T-helper 1 cell treated with Interleukin-12 subunit alpha and Interleukin-12 subunit beta and Interleukin-4 antibody, amounts not matched to agents 30 μg/mL and 1 μg/mL, for 36 hours (primary cell): ENCODE data around the gene ADAMTS14.

Experiments
- H3K27ac Mint-ChIP-seq: one replicate; pipeline ENCODE4 v1.8.0; 2021; ENCODE audit warnings: mild to moderate bottlenecking, mixed read lengths
- H3K27me3 Mint-ChIP-seq: one replicate; pipeline ENCODE4 v1.8.0; 2021; ENCODE audit warnings: low read depth, mixed read lengths
- H3K36me3 Mint-ChIP-seq: one replicate; pipeline ENCODE4 v1.8.0; 2021; ENCODE audit warnings: low read depth, mixed read lengths
- H3K4me1 Mint-ChIP-seq: one replicate; pipeline ENCODE4 v1.8.0; 2021; ENCODE audit warnings: low read depth, mixed read lengths
- H3K4me3 Mint-ChIP-seq: one replicate; pipeline ENCODE4 v1.8.0; 2021; ENCODE audit warnings: mild to moderate bottlenecking, moderate library complexity, mixed read lengths
- H3K9me3 Mint-ChIP-seq: one replicate; pipeline ENCODE4 v1.8.0; 2021; ENCODE audit warnings: mixed read lengths

The ADAMTS14 gene

DNA sequence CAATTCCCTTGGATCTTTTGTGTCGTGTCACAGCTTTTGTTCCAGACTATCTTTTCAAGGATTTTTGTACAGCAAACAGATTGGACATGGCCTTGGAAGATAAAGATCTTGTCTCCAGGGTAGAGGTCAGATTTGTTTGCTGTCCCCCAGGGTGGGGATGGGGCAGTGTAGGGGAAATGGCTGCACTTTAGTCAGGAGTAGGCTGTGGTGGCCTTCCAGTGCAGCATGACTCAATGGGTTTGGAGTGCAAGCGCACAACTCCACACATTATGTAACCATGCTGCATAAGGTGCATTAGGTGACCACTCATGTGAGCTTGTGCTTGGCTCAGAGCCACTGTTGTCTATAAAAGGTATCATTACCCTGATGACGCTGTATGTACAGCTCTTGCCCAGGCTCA lies 23.9 kb upstream of the ADAMTS14 start:
- no peaks in the 10 kb centered on the region for H3K27me3 Mint-ChIP-seq

DNA sequence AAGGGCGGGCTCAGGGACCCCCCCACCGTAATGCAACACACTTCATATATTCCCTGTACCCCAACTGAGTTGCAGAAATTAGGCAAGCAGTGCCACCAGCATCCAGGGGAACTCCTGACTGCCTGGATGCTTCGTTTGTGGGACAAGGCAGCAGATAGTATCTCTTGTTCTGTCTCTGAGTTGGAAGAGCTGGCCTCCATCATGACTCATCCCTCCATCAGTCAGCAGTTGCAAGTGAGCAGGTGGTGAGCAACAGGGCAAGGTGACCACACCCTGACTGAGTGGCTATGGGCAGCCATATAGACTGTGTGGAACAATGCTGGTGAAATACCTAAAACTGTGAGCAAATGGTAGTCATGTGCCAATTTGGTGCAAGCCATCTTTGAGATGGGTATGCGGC lies 22.8 kb upstream of the ADAMTS14 start:
- Mint-ChIP-seq H3K27ac (no peak overlapping the region), H3K4me3 (no peak overlapping the region), H3K27me3 (no peaks in the 10 kb centered on the region), H3K9me3 (peaks cover 40% of the 10 kb centered on the region), H3K4me1 (peaks cover 1% of the 10 kb centered on the region), H3K36me3 (no peaks in the 10 kb centered on the region)

More for the DNA sequence above, 23.9 kb upstream of the ADAMTS14 start:
- Mint-ChIP-seq H3K36me3 (no peaks in the 10 kb centered on the region), H3K27ac (no peak overlapping the region), H3K9me3 (peaks cover 40% of the 10 kb centered on the region), H3K4me1 (peaks cover 1% of the 10 kb centered on the region), H3K4me3 (no peak overlapping the region)

- Mint-ChIP-seq H3K4me1 (peaks cover 1% of the 10 kb centered on the region), H3K27me3 (no peaks in the 10 kb centered on the region), H3K36me3 (no peaks in the 10 kb centered on the region), H3K9me3 (peaks cover 40% of the 10 kb centered on the region), H3K4me3 (no peak overlapping the region), H3K27ac (no peak overlapping the region)
Observed at GRCh38 chr10:70650104-70650503, 22.2 kb upstream of the ADAMTS14 start.

DNA sequence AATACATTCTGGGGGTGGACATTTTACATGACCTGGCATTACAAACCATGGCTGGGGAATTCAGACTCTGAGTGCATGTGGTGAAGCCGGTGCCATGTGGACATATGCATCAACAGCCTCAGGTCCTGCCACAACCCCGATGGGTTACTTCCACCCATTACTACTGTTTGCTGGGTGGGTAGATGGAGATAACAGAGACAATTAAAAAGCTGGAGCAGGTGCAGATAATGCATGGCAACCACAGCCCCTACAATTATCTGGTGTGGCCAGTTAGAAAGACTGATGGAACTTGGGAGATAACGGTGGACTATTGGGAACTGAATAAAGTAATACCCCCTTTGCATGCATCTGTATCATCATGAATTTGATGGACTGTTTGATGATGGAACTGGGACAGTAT lies 21.6 kb upstream of the ADAMTS14 start:
- Mint-ChIP-seq H3K36me3 (no peaks in the 10 kb centered on the region), H3K4me1 (peaks cover 1% of the 10 kb centered on the region), H3K27ac (no peak overlapping the region), H3K9me3 (peaks cover 40% of the 10 kb centered on the region), H3K27me3 (no peaks in the 10 kb centered on the region), H3K4me3 (no peak overlapping the region)

GRCh38 chr10:70651661-70652060 lies 20.6 kb upstream of the ADAMTS14 start:
- no peak overlapping the region for H3K27ac Mint-ChIP-seq
- H3K27me3 Mint-ChIP-seq = no peaks in the 10 kb centered on the region
- H3K4me1 Mint-ChIP-seq = peaks cover 6% of the 10 kb centered on the region
- H3K4me3 Mint-ChIP-seq = no peak overlapping the region
- peaks cover 40% of the 10 kb centered on the region for H3K9me3 Mint-ChIP-seq
- no peaks in the 10 kb centered on the region for H3K36me3 Mint-ChIP-seq

DNA sequence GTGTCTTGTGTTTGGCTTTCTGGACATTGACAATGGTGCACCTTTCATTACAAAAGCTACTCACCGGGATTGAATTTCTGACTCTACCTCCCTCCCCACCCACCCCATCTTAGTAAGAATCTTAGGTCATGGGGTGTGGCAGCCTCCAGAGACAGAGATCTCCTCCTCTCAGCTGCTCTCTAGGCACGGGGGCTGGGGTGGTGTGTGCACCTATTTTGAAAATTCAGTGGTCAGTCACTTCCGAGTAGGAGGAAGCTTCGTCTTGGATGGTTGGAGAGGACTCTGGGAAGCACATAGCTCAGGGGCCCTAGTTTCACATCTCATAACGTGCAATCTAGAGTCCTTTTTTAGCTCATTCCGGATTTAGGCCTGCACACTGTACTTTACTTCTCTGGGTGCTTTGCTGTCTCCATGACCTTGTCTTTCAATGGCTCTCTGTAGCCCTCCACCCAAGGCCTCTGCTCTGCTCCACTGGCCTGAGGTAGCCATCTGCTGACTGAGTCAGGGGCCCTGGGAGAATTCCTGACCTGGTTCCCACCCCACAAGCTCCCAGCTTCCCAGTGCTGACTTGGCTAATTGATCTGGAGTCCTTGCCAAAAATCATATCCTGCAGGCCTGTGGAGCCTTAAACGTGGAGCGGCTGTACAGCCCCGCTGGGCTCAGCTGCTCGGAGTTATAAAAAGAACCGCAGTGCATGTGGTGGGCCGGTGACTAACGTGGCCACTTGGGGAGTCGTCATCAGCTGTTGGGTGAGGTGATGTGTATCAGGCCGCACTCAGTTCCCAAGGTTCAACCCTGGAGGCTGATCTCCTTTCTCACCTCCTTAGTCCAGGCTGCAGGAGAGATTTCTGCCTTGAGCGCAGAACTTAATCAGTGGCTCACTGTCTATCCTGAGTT lies 19.3 kb upstream of the ADAMTS14 start:
- Mint-ChIP-seq H3K27ac (no peak overlapping the region), H3K27me3 (no peaks in the 10 kb centered on the region), H3K36me3 (no peaks in the 10 kb centered on the region), H3K4me3 (no peak overlapping the region), H3K4me1 (peaks cover 7% of the 10 kb centered on the region), H3K9me3 (peaks cover 40% of the 10 kb centered on the region)

DNA sequence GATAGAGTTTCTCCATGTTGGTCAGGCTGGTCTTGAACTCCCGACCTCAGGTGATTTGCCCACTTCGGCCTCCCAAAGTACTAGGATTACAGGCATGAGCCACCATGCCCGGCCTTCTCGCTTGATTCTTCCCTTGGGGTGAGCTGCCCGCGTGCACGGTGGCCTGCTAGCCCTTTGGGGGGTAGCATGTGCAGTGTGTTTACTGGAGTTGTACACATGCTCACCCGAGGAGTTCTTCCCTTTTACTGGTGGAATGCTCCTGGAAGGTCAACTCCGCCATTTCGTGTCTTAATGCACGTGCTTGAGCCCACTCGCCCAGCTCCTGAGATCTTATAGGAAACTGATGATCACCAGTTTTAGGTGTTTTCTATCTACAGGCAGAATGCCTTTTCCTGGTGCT lies 17.0 kb upstream of the ADAMTS14 start:
- H3K9me3 Mint-ChIP-seq = peaks cover 28% of the 10 kb centered on the region
- H3K27me3 Mint-ChIP-seq = peaks cover 8% of the 10 kb centered on the region
- H3K4me1 Mint-ChIP-seq = peaks cover 6% of the 10 kb centered on the region
- H3K4me3 Mint-ChIP-seq = no peak overlapping the region
- no peaks in the 10 kb centered on the region for H3K36me3 Mint-ChIP-seq
- H3K27ac Mint-ChIP-seq = no peak overlapping the region

- H3K4me3 Mint-ChIP-seq = no peak overlapping the region
- peaks cover 12% of the 10 kb centered on the region for H3K27me3 Mint-ChIP-seq
Observed at GRCh38 chr10:70656489-70656888, 15.8 kb upstream of the ADAMTS14 start.

DNA sequence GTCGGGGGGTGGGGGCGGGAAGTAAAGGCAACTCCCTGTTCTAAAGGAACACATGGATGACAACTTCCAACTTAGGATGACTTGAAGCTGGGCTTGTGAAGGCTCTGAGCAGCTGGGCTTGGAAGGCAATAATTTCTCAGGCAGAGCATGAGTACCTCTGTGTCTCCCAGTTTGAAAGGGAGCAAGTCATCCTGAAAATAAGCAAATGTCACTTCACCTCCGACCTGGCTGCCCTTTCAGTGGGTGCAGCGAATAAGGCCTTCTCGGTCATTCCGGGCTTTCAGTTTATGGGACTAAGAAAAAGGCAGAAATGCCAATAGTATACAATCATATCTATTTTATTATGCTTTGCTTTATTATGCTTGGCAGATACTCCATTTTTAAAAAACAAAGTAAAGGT lies 15.3 kb upstream of the ADAMTS14 start:
- Mint-ChIP-seq H3K4me1 (peaks cover 6% of the 10 kb centered on the region), H3K36me3 (no peaks in the 10 kb centered on the region), H3K27ac (no peak overlapping the region), H3K9me3 (peaks cover 12% of the 10 kb centered on the region), H3K4me3 (no peak overlapping the region), H3K27me3 (peaks cover 13% of the 10 kb centered on the region)

More at GRCh38 chr10:70656489-70656888, 15.8 kb upstream of the ADAMTS14 start:
- H3K27ac Mint-ChIP-seq = peak overlapping the region; percentile 64
- peaks cover 18% of the 10 kb centered on the region for H3K9me3 Mint-ChIP-seq
- H3K4me1 Mint-ChIP-seq = peaks cover 6% of the 10 kb centered on the region
- H3K36me3 Mint-ChIP-seq = no peaks in the 10 kb centered on the region

GRCh38 chr10:70658582-70659136 lies 13.6 kb upstream of the ADAMTS14 start:
- Mint-ChIP-seq H3K9me3 (peaks cover 7% of the 10 kb centered on the region), H3K4me1 (peaks cover 6% of the 10 kb centered on the region), H3K36me3 (no peaks in the 10 kb centered on the region), H3K27ac (no peak overlapping the region), H3K27me3 (peaks cover 23% of the 10 kb centered on the region), H3K4me3 (no peak overlapping the region)

GRCh38 chr10:70659306-70659705 lies 13.0 kb upstream of the ADAMTS14 start:
- Mint-ChIP-seq H3K27me3 (peaks cover 23% of the 10 kb centered on the region), H3K27ac (no peak overlapping the region), H3K36me3 (no peaks in the 10 kb centered on the region), H3K4me3 (no peak overlapping the region), H3K4me1 (peaks cover 6% of the 10 kb centered on the region), H3K9me3 (peaks cover 7% of the 10 kb centered on the region)

DNA sequence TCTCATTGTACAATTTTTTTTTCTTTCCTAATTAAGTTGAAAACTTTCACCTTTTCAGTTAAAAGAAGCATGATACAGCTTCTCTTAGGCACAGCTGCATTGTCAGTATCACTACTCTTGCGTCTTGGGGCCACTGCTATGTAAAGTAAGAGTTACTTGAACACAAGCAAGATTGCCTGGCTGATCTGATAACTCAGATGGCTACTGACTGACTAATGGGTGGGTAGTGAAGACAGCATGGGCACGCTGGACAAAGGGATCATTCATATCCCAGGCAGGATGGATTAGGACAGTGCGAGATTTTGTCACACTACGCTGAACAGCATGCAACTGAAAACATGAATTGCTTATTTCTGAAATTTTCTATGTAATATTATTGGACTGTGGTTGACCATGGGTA lies 11.6 kb upstream of the ADAMTS14 start:
- H3K36me3 Mint-ChIP-seq = no peaks in the 10 kb centered on the region
- peaks cover 23% of the 10 kb centered on the region for H3K27me3 Mint-ChIP-seq
- H3K4me3 Mint-ChIP-seq = no peak overlapping the region
- peaks cover 6% of the 10 kb centered on the region for H3K4me1 Mint-ChIP-seq
- H3K27ac Mint-ChIP-seq = no peak overlapping the region
- peaks cover 7% of the 10 kb centered on the region for H3K9me3 Mint-ChIP-seq

- Mint-ChIP-seq H3K4me3 (no peak overlapping the region), H3K27me3 (peaks cover 23% of the 10 kb centered on the region), H3K9me3 (peaks cover 7% of the 10 kb centered on the region), H3K4me1 (no peaks in the 10 kb centered on the region), H3K27ac (no peak overlapping the region), H3K36me3 (no peaks in the 10 kb centered on the region)
Observed at GRCh38 chr10:70661623-70662361, 10.5 kb upstream of the ADAMTS14 start.

DNA sequence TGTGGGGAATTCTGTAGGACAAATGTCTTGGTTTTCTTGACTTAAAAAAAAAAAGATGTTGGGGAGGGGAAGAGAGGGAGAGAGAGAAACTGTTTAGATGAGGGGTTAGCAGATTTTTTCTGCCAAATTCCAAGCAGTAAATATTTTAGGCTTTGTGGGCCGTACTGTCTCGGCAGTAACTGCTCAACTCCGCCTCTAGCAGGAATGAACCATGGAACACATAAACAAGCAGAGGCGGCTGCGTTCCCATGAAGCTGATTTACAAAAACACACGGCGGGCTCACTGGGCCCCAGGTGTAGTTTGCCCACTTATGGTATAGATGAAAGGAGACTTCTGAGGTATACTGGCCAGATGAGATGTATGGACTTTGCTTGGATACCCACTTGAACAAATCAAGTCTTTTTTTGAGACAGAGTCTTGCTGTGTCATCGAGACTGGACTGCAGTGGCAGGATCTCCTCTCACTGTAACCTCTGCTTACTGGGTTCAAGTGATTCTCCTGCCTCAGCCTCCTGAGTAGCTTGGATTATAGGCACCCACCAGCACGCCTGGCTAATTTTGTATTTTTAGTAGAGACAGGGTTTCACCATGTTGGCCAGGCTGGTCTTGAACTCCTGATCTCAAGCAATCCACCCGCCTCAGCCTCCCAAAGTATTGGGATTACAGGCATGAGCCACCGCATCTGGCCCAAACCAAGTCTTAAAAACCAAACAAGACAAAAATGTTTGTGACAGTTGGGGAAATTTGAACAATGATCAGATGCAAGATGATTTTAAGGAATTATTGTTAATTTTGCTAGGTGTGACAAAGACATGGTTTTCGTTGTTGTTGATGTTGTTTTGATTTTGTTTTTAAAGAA lies 9.7 kb upstream of the ADAMTS14 start:
- H3K27ac Mint-ChIP-seq = no peak overlapping the region

More for the DNA sequence above, 9.7 kb upstream of the ADAMTS14 start:
- Mint-ChIP-seq H3K36me3 (no peaks in the 10 kb centered on the region), H3K4me1 (no peaks in the 10 kb centered on the region), H3K9me3 (peaks cover 7% of the 10 kb centered on the region), H3K27me3 (peaks cover 23% of the 10 kb centered on the region), H3K4me3 (no peak overlapping the region)
